Measurements from ENCODE around the gene THSD4. TPM values are rescaled to one million over a fixed set of nuclear protein-coding genes. Genes with fewer than 3 reads are reported as not detected.

THSD4 gene
- polyA plus RNA-seq, 1 donor (not counting 4 experiments of a cell fraction or from before 2014, with no cell fraction given), result 24.5 TPM

DNA sequence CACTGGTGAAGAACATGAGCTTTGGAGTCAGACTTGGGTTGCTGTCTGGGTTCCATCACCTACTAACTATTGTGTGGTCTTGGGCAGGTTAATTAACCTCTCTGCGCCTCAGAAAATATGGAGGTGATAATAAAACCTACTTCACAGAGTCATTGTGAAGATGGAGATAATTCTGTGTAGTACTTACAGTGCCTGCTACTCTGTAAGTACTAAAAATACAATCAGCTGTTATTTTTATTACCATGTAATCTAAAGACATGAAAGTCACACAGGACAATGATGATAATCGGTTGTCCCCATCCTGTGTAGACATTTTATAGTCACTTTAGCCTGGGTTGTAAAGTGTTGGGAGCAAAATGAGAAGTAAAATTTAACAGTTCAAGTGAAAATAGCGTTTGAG lies 334.1 kb downstream of the THSD4 start:
- no peak for FAIRE-seq
- H3K4me2 ChIP-seq (ENCODE audit: control insufficient read depth, extremely low read depth, insufficient read depth, low read depth, low read length), result no peak overlapping the region

DNA sequence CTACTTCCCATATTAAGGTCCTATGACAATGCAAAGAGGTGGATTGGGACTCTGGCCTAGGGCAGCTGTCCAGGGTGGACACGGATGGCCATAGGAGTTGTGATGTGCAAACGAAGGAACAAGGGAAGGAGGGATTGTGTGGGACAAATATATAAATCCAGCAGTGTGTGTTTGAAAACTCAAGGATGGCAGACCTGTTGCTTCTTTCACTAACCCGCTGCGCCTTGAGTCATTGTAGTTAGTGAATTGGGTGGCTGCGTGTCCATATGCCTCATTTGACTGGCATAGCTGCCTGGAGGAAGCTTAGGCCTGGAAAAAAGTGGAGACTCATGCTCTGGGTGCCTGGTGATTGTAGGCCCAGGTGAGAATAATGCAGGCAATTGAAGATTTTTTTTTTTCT lies 334.7 kb downstream of the THSD4 start:
- Histone ChIP-seq H3K4me1 (ENCODE audit: control insufficient read depth, extremely low read depth, insufficient read depth, low read length) (peaks cover 42% of the 10 kb centered on the region), H3K9me1 (ENCODE audit: control insufficient read depth, extremely low read depth, insufficient read depth, low read length) (no peaks in the 10 kb centered on the region), H3K9ac (ENCODE audit: control insufficient read depth, extremely low read depth, insufficient read depth, low read length) (no peak overlapping the region), H3K79me2 (ENCODE audit: control insufficient read depth, insufficient read depth, low read length) (peaks cover 4% of the 10 kb centered on the region), H3K27ac (ENCODE audit: control insufficient read depth, insufficient read depth, low read length) (no peak overlapping the region), H3K9me3 (ENCODE audit: control insufficient read depth, low read depth, low read length) (no peaks in the 10 kb centered on the region), H3K4me2 (ENCODE audit: control insufficient read depth, extremely low read depth, insufficient read depth, low read depth, low read length) (no peak overlapping the region), H4K20me1 (ENCODE audit: control insufficient read depth, extremely low read depth, insufficient read depth, low read length) (no peaks in the 10 kb centered on the region), H3K4me3 (ENCODE audit: control insufficient read depth in 2 of 3, extremely low read depth in 1 of 3, insufficient read depth in 2 of 3, low read depth in 1 of 3, low read length in 3 of 3) (no peak overlapping the region), H3K36me3 (ENCODE audit: control insufficient read depth in 2 of 2, extremely low read depth in 1 of 2, insufficient read depth in 2 of 2, low read length in 2 of 2) (peaks cover 0 to 5% of the 10 kb centered on the region in 2 experiments), H2AFZ (ENCODE audit: control insufficient read depth, low read length) (no peak overlapping the region), H3K27me3 (ENCODE audit: control insufficient read depth, extremely low read depth, insufficient read depth, low read length) (no peaks in the 10 kb centered on the region)
- dilution Hi-C loops (cut with MboI; ENCODE audit: extremely low pct_ligation_motif_present, low sequenced_read_pairs), result no loop called here
- FAIRE-seq, result no peak
- DNase-seq (ENCODE audit: low read depth, low spot score), result no peak
- TF ChIP-seq, protein P1, sequence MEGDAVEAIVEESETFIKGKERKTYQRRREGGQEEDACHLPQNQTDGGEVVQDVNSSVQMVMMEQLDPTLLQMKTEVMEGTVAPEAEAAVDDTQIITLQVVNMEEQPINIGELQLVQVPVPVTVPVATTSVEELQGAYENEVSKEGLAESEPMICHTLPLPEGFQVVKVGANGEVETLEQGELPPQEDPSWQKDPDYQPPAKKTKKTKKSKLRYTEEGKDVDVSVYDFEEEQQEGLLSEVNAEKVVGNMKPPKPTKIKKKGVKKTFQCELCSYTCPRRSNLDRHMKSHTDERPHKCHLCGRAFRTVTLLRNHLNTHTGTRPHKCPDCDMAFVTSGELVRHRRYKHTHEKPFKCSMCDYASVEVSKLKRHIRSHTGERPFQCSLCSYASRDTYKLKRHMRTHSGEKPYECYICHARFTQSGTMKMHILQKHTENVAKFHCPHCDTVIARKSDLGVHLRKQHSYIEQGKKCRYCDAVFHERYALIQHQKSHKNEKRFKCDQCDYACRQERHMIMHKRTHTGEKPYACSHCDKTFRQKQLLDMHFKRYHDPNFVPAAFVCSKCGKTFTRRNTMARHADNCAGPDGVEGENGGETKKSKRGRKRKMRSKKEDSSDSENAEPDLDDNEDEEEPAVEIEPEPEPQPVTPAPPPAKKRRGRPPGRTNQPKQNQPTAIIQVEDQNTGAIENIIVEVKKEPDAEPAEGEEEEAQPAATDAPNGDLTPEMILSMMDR (optimal IDR thresholded peaks at IDR 0.05 in 1 of 3, IDR thresholded peaks at IDR 0.05 in 1 of 3, conservative IDR thresholded peaks at IDR 0.05 in 1 of 3; ENCODE audit: extremely low read depth in 1 of 3, insufficient read depth in 2 of 3, low read length in 3 of 3), result no peak
- TF ChIP-seq EZH2 (IDR thresholded peaks at IDR 0.05; ENCODE audit: low read length), result no peak

More for the DNA sequence above, 334.1 kb downstream of the THSD4 start:
- H3K4me3 ChIP-seq (ENCODE audit: control insufficient read depth in 2 of 3, extremely low read depth in 1 of 3, insufficient read depth in 2 of 3, low read depth in 1 of 3, low read length in 3 of 3), result no peak overlapping the region
- peak overlapping the region; percentile 28 for H3K9ac ChIP-seq (ENCODE audit: control insufficient read depth, extremely low read depth, insufficient read depth, low read length)
- peak overlapping the region; percentile 99 for H3K27ac ChIP-seq (ENCODE audit: control insufficient read depth, insufficient read depth, low read length)
- peaks cover 48% of the 10 kb centered on the region for H3K4me1 ChIP-seq (ENCODE audit: control insufficient read depth, extremely low read depth, insufficient read depth, low read length)
- H3K9me3 ChIP-seq (ENCODE audit: control insufficient read depth, low read depth, low read length), result no peaks in the 10 kb centered on the region
- DNase-seq (ENCODE audit: low read depth, low spot score), result no peak
- peaks cover 4% of the 10 kb centered on the region for H3K79me2 ChIP-seq (ENCODE audit: control insufficient read depth, insufficient read depth, low read length)
- dilution Hi-C loops (cut with MboI; ENCODE audit: extremely low pct_ligation_motif_present, low sequenced_read_pairs), result no loop called here
- no peaks in the 10 kb centered on the region for H3K27me3 ChIP-seq (ENCODE audit: control insufficient read depth, extremely low read depth, insufficient read depth, low read length)
- no peak for TF ChIP-seq EZH2 (IDR thresholded peaks at IDR 0.05; ENCODE audit: low read length)
- TF ChIP-seq, protein P1 (optimal IDR thresholded peaks at IDR 0.05 in 1 of 3, IDR thresholded peaks at IDR 0.05 in 1 of 3, conservative IDR thresholded peaks at IDR 0.05 in 1 of 3; ENCODE audit: extremely low read depth in 1 of 3, insufficient read depth in 2 of 3, low read length in 3 of 3), result no peak
- no peaks in the 10 kb centered on the region for H4K20me1 ChIP-seq (ENCODE audit: control insufficient read depth, extremely low read depth, insufficient read depth, low read length)
- no peak overlapping the region for H2AFZ ChIP-seq (ENCODE audit: control insufficient read depth, low read length)
- H3K9me1 ChIP-seq (ENCODE audit: control insufficient read depth, extremely low read depth, insufficient read depth, low read length), result no peaks in the 10 kb centered on the region
- peaks cover 0 to 5% of the 10 kb centered on the region in 2 experiments for H3K36me3 ChIP-seq (ENCODE audit: control insufficient read depth in 2 of 2, extremely low read depth in 1 of 2, insufficient read depth in 2 of 2, low read length in 2 of 2)
